CD14-positive monocyte (primary cell): ENCODE results near the gene TRHDE. TPM values are rescaled to one million over a fixed set of nuclear protein-coding genes. Genes with fewer than 3 reads are reported as not detected.

Experiments used
- DNase-seq, 3 donors: peaks; one replicate each; pipeline ENCODE4 v3.0.0-alpha.2; 2011 to 2022
- H2AFZ ChIP-seq: 2 replicates; pipeline ENCODE4 v1.6.0; 2012; ENCODE audit warnings: mild to moderate bottlenecking, low read depth, low read length, inconsistent platforms; ENCODE audit not compliant: insufficient read depth, poor library complexity, severe bottlenecking
- H3K27ac ChIP-seq, 2 donors: 1 replicate in 1 of 2; 2 replicates in 1 of 2; pipeline ENCODE4 v1.5.1; 2012 to 2013; ENCODE audit warnings: low read length in 2 of 2, control low read depth in 1 of 2, inconsistent platforms in 1 of 2, low read depth in 1 of 2, mild to moderate bottlenecking in 1 of 2
- H3K27me3 ChIP-seq, 2 donors: one replicate each; pipeline versions ENCODE4 v1.6.0 to v1.6.1; 2011 to 2013; ENCODE audit warnings: low read length in 2 of 2; ENCODE audit not compliant: control insufficient read depth in 2 of 2, insufficient read depth in 2 of 2
- H3K36me3 ChIP-seq, 2 donors: replicated peaks in 1 of 2; 1 replicate in 1 of 2; 2 replicates in 1 of 2; pipeline versions ENCODE4 v1.5.1 to v1.6.1; 2012 to 2013; ENCODE audit warnings: low read length in 2 of 2, control low read depth in 1 of 2, inconsistent platforms in 1 of 2, mild to moderate bottlenecking in 1 of 2; ENCODE audit not compliant: insufficient read depth in 2 of 2, control insufficient read depth in 1 of 2
- H3K4me1 ChIP-seq, 2 donors: 1 replicate in 1 of 2; 2 replicates in 1 of 2; pipeline versions ENCODE4 v1.5.1 to v1.6.1; 2012 to 2013; ENCODE audit warnings: low read length in 2 of 2, control low read depth in 1 of 2, inconsistent platforms in 1 of 2, mild to moderate bottlenecking in 1 of 2, moderate library complexity in 1 of 2; ENCODE audit not compliant: insufficient read depth in 2 of 2, control insufficient read depth in 1 of 2
- H3K4me2 ChIP-seq: replicated peaks from 2 replicates; pipeline ENCODE3; 2012; ENCODE audit warnings: low read length, moderate library complexity, mild to moderate bottlenecking; ENCODE audit not compliant: poor library complexity, severe bottlenecking; ENCODE audit errors: extremely low read depth
- H3K4me3 ChIP-seq, 3 experiments: fragments of 200-600 bp in 1 of 3; sonication (generic) in 1 of 3; replicated peaks in 1 of 3; 1 replicate in 2 of 3; 2 replicates in 1 of 3; pipeline ENCODE4 v1.5.1; 2011 to 2013; ENCODE audit warnings: low read length in 3 of 3, mild to moderate bottlenecking in 3 of 3, control low read depth in 2 of 3, low read depth in 2 of 3, inconsistent platforms in 1 of 3, moderate library complexity in 1 of 3
- H3K79me2 ChIP-seq: 2 replicates; pipeline ENCODE4 v1.6.0; 2012; ENCODE audit warnings: mild to moderate bottlenecking, control low read depth, inconsistent platforms, low read length, moderate library complexity; ENCODE audit not compliant: insufficient read depth
- H3K9ac ChIP-seq: 2 replicates; pipeline ENCODE4 v1.6.0; 2017; ENCODE audit warnings: low read length, mild to moderate bottlenecking; ENCODE audit not compliant: insufficient read depth, poor library complexity, severe bottlenecking
- H3K9me3 ChIP-seq, 2 donors: replicated peaks in 1 of 2; 1 replicate in 1 of 2; 2 replicates in 1 of 2; pipeline versions ENCODE4 v1.5.1 to v1.6.1; 2012 to 2013; ENCODE audit warnings: low read length in 2 of 2, control low read depth in 1 of 2; ENCODE audit not compliant: control insufficient read depth in 1 of 2, insufficient read depth in 1 of 2
- H4K20me1 ChIP-seq: 2 replicates; pipeline ENCODE4 v1.6.0; 2012; ENCODE audit warnings: mild to moderate bottlenecking, low read length, control low read depth, moderate library complexity; ENCODE audit not compliant: insufficient read depth
- H3K27ac Mint-ChIP-seq, 7 donors: one replicate each; pipeline ENCODE4 v1.8.0; 2020; ENCODE audit warnings: mild to moderate bottlenecking in 7 of 7, mixed read lengths in 7 of 7, moderate library complexity in 6 of 7, inconsistent platforms in 2 of 7
- H3K27me3 Mint-ChIP-seq, 3 donors: one replicate each; pipeline ENCODE4 v1.8.0; 2021 to 2022; ENCODE audit warnings: low read depth in 3 of 3, mild to moderate bottlenecking in 3 of 3, mixed read lengths in 3 of 3, moderate library complexity in 3 of 3, inconsistent platforms in 1 of 3
- H3K36me3 Mint-ChIP-seq, 2 donors: one replicate each; pipeline ENCODE4 v1.8.0; 2020; ENCODE audit warnings: mixed read lengths in 2 of 2, inconsistent platforms in 1 of 2, mild to moderate bottlenecking in 1 of 2
- H3K4me1 Mint-ChIP-seq: one replicate; pipeline ENCODE4 v1.8.0; 2020; ENCODE audit warnings: mild to moderate bottlenecking, mixed read lengths
- H3K4me3 Mint-ChIP-seq, 2 donors: one replicate each; pipeline ENCODE4 v1.8.0; 2020; ENCODE audit warnings: mild to moderate bottlenecking in 2 of 2, mixed read lengths in 2 of 2, moderate library complexity in 1 of 2
- H3K9me3 Mint-ChIP-seq, 7 donors: one replicate each; pipeline ENCODE4 v1.8.0; 2020 to 2022; ENCODE audit warnings: mixed read lengths in 7 of 7, mild to moderate bottlenecking in 6 of 7, moderate library complexity in 6 of 7, inconsistent platforms in 2 of 7
- WGBS: methylation state at CpG from one replicate; pipeline ENCODE4 v1.1.5; 2013; ENCODE audit warnings: missing lambda C conversion rate; ENCODE audit not compliant: insufficient coverage; 5-methylcytosine and 5-hydroxymethylcytosine counted together
- intact Hi-C, 2 donors: fragments of 100-400 bp; cut with micrococcal nuclease; formaldehyde crosslinking; loops; one replicate each; pipeline versions ENCODE4 v1.15.0 to v1.15.1; 2023
- polyA plus RNA-seq, 3 donors: library from polyadenylated mRNA; depleted of rRNA in 1 of 3; unstranded in 2 of 3; stranded (reverse) in 1 of 3; fragments of 300-500 nt in 2 of 3; fragments of >200 nt in 1 of 3; fragmentation: Illumina TruSeq in 2 of 3; gene quantifications; 1 replicate in 2 of 3; 2 replicates in 1 of 3; pipeline ENCODE4 v1.2.3, GENCODE V29; 2012 to 2021
- TF ChIP-seq, protein P1 (sequence below): fragments of 200-600 bp; IDR thresholded peaks from one replicate; pipeline ENCODE4 v1.8.0; 2022; ENCODE audit warnings: antibody characterized with exemption, mild to moderate bottlenecking

The TRHDE gene
- polyA plus RNA-seq, 3 donors, result not detected

GRCh38 chr12:72444125-72444524 is 172.0 kb downstream of the TRHDE start:
- Histone ChIP-seq H3K27ac (no peak overlapping the region), H2AFZ (no peak overlapping the region), H3K36me3 (no peaks in the 10 kb centered on the region), H4K20me1 (no peaks in the 10 kb centered on the region), H3K79me2 (no peaks in the 10 kb centered on the region), H3K9me3 (no peaks in the 10 kb centered on the region), H3K9ac (no peak overlapping the region), H3K4me1 (no peaks in the 10 kb centered on the region), H3K4me3 (no peak overlapping the region), H3K27me3 (no peaks in the 10 kb centered on the region), H3K4me2 (no peak overlapping the region)
- intact Hi-C loops, result no loop called here
- Mint-ChIP-seq H3K27ac (no peak overlapping the region), H3K36me3 (no peaks in the 10 kb centered on the region), H3K4me1 (no peaks in the 10 kb centered on the region), H3K27me3 (no peaks in the 10 kb centered on the region), H3K4me3 (no peak overlapping the region), H3K9me3 (peaks cover 0 to 11% (median 3%) of the 10 kb centered on the region in 7 donors)
- DNase-seq, result no peak
- TF ChIP-seq, protein P1, sequence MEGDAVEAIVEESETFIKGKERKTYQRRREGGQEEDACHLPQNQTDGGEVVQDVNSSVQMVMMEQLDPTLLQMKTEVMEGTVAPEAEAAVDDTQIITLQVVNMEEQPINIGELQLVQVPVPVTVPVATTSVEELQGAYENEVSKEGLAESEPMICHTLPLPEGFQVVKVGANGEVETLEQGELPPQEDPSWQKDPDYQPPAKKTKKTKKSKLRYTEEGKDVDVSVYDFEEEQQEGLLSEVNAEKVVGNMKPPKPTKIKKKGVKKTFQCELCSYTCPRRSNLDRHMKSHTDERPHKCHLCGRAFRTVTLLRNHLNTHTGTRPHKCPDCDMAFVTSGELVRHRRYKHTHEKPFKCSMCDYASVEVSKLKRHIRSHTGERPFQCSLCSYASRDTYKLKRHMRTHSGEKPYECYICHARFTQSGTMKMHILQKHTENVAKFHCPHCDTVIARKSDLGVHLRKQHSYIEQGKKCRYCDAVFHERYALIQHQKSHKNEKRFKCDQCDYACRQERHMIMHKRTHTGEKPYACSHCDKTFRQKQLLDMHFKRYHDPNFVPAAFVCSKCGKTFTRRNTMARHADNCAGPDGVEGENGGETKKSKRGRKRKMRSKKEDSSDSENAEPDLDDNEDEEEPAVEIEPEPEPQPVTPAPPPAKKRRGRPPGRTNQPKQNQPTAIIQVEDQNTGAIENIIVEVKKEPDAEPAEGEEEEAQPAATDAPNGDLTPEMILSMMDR, result no peak

GRCh38 chr12:72444566-72444965 is 172.4 kb downstream of the TRHDE start:
- no peak overlapping the region for H3K4me2 ChIP-seq
- H3K9ac ChIP-seq, result no peak overlapping the region
- no CpG with 5 or more reads among the region's 2 CpGs for WGBS
- no peaks in the 10 kb centered on the region for H3K4me1 Mint-ChIP-seq
- H3K4me3 ChIP-seq, result no peak overlapping the region
- H3K27me3 Mint-ChIP-seq, result no peaks in the 10 kb centered on the region
- no peak overlapping the region for H2AFZ ChIP-seq
- no peaks in the 10 kb centered on the region for H3K36me3 ChIP-seq
- H3K27me3 ChIP-seq, result no peaks in the 10 kb centered on the region
- no peaks in the 10 kb centered on the region for H3K36me3 Mint-ChIP-seq
- no peaks in the 10 kb centered on the region for H3K79me2 ChIP-seq
- H3K27ac Mint-ChIP-seq, result no peak overlapping the region
- H3K9me3 Mint-ChIP-seq, result peaks cover 0 to 11% (median 3%) of the 10 kb centered on the region in 7 donors
- H3K4me1 ChIP-seq, result no peaks in the 10 kb centered on the region
- no peak overlapping the region for H3K27ac ChIP-seq
- no peak overlapping the region for H3K4me3 Mint-ChIP-seq
- H3K9me3 ChIP-seq, result no peaks in the 10 kb centered on the region
- H4K20me1 ChIP-seq, result no peaks in the 10 kb centered on the region
- no peak for DNase-seq
- intact Hi-C loops, result no loop called here
- TF ChIP-seq, protein P1, result no peak
